Endothelial cell of umbilical vein (primary cell): ENCODE measurements around the gene NLGN4Y.

Source experiments
- CTCF ChIP-seq, 2 donors: IDR thresholded peaks; 1 replicate in 1 of 2; 2 replicates in 1 of 2; pipeline ENCODE4 v1.5.1; 2011; ENCODE audit warnings: low read length in 2 of 2, mild to moderate bottlenecking in 2 of 2, moderate library complexity in 2 of 2, control low read depth in 1 of 2, inconsistent platforms in 1 of 2, low read depth in 1 of 2; ENCODE audit not compliant: insufficient read depth in 1 of 2; ENCODE audit errors: extremely low read depth in 1 of 2
- EZH2 ChIP-seq: IDR thresholded peaks from 2 replicates; pipeline ENCODE4 v1.6.1; 2012; ENCODE audit warnings: borderline replicate concordance, low read depth, mild to moderate bottlenecking, moderate library complexity, low read length, inconsistent platforms; ENCODE audit not compliant: severe bottlenecking
- FOS ChIP-seq: IDR thresholded peaks from 2 replicates; pipeline ENCODE4 v1.6.1; 2011; ENCODE audit warnings: mild to moderate bottlenecking, low read length, moderate library complexity, borderline replicate concordance; ENCODE audit not compliant: insufficient read depth
- GATA2 ChIP-seq: IDR thresholded peaks from 2 replicates; pipeline ENCODE4 v1.7.0; 2011; ENCODE audit warnings: low read depth, mild to moderate bottlenecking, moderate library complexity, mixed read lengths, low read length; ENCODE audit not compliant: insufficient read length, insufficient read depth
- JUN ChIP-seq: IDR thresholded peaks from 2 replicates; pipeline ENCODE4 v1.6.1; 2011; ENCODE audit warnings: borderline replicate concordance, low read depth; ENCODE audit not compliant: insufficient read length, insufficient read depth
- MAX ChIP-seq: IDR thresholded peaks from 2 replicates; pipeline ENCODE4 v1.6.1; 2011; ENCODE audit not compliant: insufficient read depth, insufficient read length
- MYC ChIP-seq: IDR thresholded peaks from one replicate; pipeline ENCODE4 v1.6.1; 2011; ENCODE audit warnings: mild to moderate bottlenecking, low read depth, low read length
- POLR2A ChIP-seq: IDR thresholded peaks from 2 replicates; pipeline ENCODE4 v1.6.1; 2012; ENCODE audit warnings: low read depth, mild to moderate bottlenecking, control low read depth, low read length
- POLR2AphosphoS5 ChIP-seq: IDR thresholded peaks from 2 replicates; pipeline ENCODE4 v1.6.1; 2012; ENCODE audit warnings: low read depth, mild to moderate bottlenecking, control low read depth, low read length, moderate library complexity; ENCODE audit not compliant: insufficient read depth

- TF ChIP-seq FOS, result no peak
- TF ChIP-seq CTCF (IDR thresholded peaks at IDR 0.05; ENCODE audit: extremely low read depth in 1 of 2, insufficient read depth in 1 of 2, low read depth in 1 of 2, low read length in 2 of 2), result no peak
- no peak for TF ChIP-seq POLR2A
- no peak for TF ChIP-seq POLR2AphosphoS5
- no peak for TF ChIP-seq MAX
- TF ChIP-seq MYC, result no peak
- no peak for TF ChIP-seq EZH2
- TF ChIP-seq GATA2, result no peak
- no peak for TF ChIP-seq JUN
These were observed 19.2 kb downstream of the NLGN4Y start for GRCh38 chrY:14543506-14543905.
